Activated CD4-positive, alpha-beta T cell treated with anti-CD3 and anti-CD28 coated beads, Interleukin-2, amount 10 ng/mL, durations not matched to agents 7 days and 5 days (primary cell): ENCODE results near the gene TGFBI. TPM values are rescaled to one million over a fixed set of nuclear protein-coding genes. Genes with fewer than 3 reads are reported as not detected.

Experiments used
- CTCF ChIA-PET: fragments of 350-600 bp; sonication (Branson Sonifier 250); formaldehyde crosslinking; loops from one replicate; lab custom pipeline; 2021; ENCODE audit warnings: antibody characterized with exemption; lab: Charles Lee
- POLR2A ChIA-PET: fragments of 350-600 bp; sonication (Branson Sonifier 250); formaldehyde crosslinking; loops from one replicate; lab custom pipeline; 2021; ENCODE audit warnings: antibody characterized with exemption; lab: Charles Lee
- DNase-seq: peaks from one replicate; pipeline ENCODE4 v3.0.0-alpha.2; 2020
- H3K27ac Mint-ChIP-seq: one replicate; pipeline ENCODE4 v1.8.0; 2021; ENCODE audit warnings: mild to moderate bottlenecking, moderate library complexity, mixed read lengths
- H3K27me3 Mint-ChIP-seq: one replicate; pipeline ENCODE4 v1.8.0; 2021; ENCODE audit warnings: mixed read lengths
- H3K36me3 Mint-ChIP-seq: one replicate; pipeline ENCODE4 v1.8.0; 2021; ENCODE audit warnings: low read depth, mixed read lengths
- H3K4me1 Mint-ChIP-seq: one replicate; pipeline ENCODE4 v1.8.0; 2021; ENCODE audit warnings: mixed read lengths
- H3K4me3 Mint-ChIP-seq: one replicate; pipeline ENCODE4 v1.8.0; 2021; ENCODE audit warnings: mild to moderate bottlenecking, moderate library complexity, mixed read lengths
- H3K9me3 Mint-ChIP-seq: one replicate; pipeline ENCODE4 v1.8.0; 2021; ENCODE audit warnings: mixed read lengths
- total RNA-seq, 2 experiments: library from RNA; stranded (reverse); gene quantifications; one replicate each; pipeline ENCODE4 v1.2.3, GENCODE V29; 2021

Gene TGFBI
- total RNA-seq, 2 experiments from 2014 or later, result 0.10 to 0.27 TPM

DNA sequence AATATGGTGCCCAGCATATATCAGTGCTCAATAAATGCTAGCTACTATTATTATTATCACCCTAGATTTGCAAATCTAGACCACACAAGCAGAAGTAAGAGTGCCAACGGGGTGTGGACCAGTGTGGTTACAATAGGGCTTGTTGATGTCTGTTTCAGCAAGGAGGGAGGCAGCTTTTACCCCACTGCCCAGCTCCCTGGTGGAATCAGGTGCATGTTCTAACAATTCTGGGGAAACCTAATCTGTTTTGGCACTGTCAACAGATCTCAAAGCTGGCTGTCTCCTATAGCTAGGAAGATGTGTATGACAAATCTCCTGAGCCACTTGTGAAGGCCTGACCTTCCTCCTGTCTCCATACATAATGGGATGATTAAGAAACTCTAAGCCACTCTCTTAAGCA, 5.7 kb downstream of the TGFBI start:
- ChIA-PET CTCF (no interaction called here), POLR2A (no interaction called here)
- Mint-ChIP-seq H3K4me1 (peaks cover 19% of the 10 kb centered on the region), H3K27me3 (peaks cover 7% of the 10 kb centered on the region), H3K36me3 (no peaks in the 10 kb centered on the region), H3K9me3 (no peaks in the 10 kb centered on the region), H3K4me3 (no peak overlapping the region), H3K27ac (no peak overlapping the region)
- no peak for DNase-seq

DNA sequence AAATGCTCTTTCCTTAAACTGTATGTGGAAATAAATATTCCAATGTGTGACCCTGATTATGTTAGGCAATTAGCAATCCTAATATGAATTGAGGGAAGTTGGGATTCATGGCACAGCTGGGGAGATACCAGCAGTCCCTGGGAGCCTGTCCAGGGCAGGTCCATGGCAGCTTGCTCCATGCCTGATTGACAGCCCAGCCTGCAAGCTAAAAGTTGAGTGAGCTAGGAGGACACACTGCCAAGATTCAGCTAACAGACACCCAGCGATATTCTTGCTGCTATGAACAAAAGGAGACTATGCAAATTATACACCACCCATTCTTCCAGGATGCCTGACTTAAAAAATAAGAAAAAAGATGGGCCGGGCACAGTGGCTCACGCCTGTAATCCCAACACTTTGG, 6.2 kb downstream of the TGFBI start:
- no peak for DNase-seq
- POLR2A ChIA-PET, result no interaction called here
- H3K27me3 Mint-ChIP-seq, result peaks cover 6% of the 10 kb centered on the region
- no peaks in the 10 kb centered on the region for H3K9me3 Mint-ChIP-seq
- no peak overlapping the region for H3K27ac Mint-ChIP-seq
- H3K4me3 Mint-ChIP-seq, result no peak overlapping the region
- CTCF ChIA-PET, result no interaction called here
- no peaks in the 10 kb centered on the region for H3K36me3 Mint-ChIP-seq
- peaks cover 19% of the 10 kb centered on the region for H3K4me1 Mint-ChIP-seq

DNA sequence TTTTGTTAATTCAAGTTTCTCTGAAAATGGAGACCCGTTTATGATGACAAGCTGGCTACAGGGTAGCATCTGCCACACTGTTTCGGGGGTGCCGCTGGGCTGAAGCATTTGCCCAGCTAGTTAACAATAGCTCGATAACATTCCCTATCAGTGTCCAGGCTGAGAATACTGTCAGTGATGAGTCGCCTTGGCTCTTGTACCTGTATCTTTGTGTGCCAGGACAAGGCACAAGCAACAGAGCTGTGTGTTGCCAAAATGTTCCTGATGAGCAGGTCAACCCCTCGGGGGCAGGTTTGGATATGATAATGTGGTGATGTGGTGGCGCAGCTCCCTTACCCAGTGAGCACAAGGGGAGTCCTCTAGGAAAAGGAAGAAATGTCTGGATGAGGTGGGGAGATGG, 7.0 kb downstream of the TGFBI start:
- H3K9me3 Mint-ChIP-seq, result no peaks in the 10 kb centered on the region
- DNase-seq, result no peak
- no peaks in the 10 kb centered on the region for H3K36me3 Mint-ChIP-seq
- ChIA-PET POLR2A (no interaction called here), CTCF (interaction anchor here (1.5 kb wide), 1 partner anchor 8 kb away, joined by 3 read pairs; no protein-coding TSS in a partner anchor)
- peaks cover 19% of the 10 kb centered on the region for H3K4me1 Mint-ChIP-seq
- H3K4me3 Mint-ChIP-seq, result no peak overlapping the region
- H3K27me3 Mint-ChIP-seq, result peaks cover 4% of the 10 kb centered on the region
- peak overlapping the region; percentile 61 for H3K27ac Mint-ChIP-seq

DNA sequence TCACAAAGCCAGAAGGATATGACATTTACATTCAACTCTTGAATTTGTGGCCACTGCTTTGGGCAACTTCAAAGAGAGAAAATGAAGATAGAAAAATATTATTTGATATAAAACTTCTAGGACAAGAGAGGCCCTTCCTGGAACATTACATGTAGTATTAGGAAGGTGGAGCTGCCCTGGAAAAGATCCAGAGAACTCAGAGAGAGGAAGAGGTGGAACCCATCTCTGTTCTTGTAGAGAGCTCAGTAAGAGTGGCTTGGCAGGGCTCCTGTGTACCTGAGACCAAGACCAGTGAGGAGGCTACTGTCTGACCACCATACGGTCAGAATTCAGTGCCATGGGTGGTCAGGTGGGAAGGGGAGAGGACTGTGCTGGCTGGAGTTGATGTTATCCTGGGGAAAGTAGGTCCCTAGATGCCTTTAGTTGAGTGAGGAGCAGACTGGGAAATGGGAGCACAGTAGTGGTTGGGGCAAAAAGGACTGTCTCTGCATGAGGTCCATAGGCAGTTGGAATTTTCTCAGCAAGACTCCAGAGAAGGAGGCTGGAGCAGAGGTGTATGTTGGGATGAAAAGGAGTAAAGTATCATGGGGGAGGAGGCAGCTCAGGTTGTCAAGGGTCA, 7.6 kb downstream of the TGFBI start:
- POLR2A ChIA-PET, result no interaction called here
- H3K4me3 Mint-ChIP-seq, result no peak overlapping the region
- CTCF ChIA-PET, result interaction anchor here (1.5 to 1.9 kb wide), 2 partner anchors 8 to 13 kb away, joined by 3 to 6 read pairs; no protein-coding TSS in a partner anchor
- H3K36me3 Mint-ChIP-seq, result no peaks in the 10 kb centered on the region
- DNase-seq, result no peak
- H3K4me1 Mint-ChIP-seq, result peaks cover 19% of the 10 kb centered on the region
- H3K9me3 Mint-ChIP-seq, result no peaks in the 10 kb centered on the region
- peaks cover 6% of the 10 kb centered on the region for H3K27me3 Mint-ChIP-seq
- peak overlapping the region; percentile 31 for H3K27ac Mint-ChIP-seq

DNA sequence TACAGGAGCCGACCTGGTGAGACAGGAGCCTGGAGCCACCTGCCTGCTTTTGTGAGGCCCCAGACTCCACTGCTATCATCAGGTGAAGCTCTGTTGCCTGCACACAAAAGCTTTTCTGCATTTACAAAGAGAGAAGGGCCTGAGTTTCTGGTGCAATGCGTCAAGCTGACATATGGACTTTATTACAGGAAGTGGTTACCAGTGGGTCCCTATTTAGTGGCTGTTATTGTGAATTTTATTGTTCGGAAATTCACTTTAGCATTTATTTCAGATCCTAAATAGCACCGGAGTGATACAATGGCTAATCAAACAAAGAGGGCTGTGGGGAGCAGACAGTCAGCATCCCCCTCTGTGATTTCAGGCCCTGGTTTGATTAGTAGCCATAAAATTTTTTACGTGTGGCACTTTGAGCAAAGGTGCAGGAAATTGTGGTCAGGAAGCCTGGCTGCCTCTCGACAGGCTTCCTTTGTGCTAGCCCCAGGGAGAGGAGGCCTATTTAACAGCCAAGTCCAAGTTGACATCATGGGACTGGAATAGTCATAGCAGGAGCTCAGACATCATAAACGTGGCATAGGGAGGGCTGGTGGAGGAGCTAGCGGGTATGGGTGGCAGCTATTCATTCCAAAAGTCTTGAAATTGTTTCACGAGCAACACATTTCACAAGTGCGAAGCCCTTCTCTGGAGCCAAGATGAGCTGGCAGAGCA, 8.4 kb downstream of the TGFBI start:
- Mint-ChIP-seq H3K4me3 (no peak overlapping the region), H3K27me3 (peaks cover 8% of the 10 kb centered on the region), H3K36me3 (no peaks in the 10 kb centered on the region), H3K9me3 (no peaks in the 10 kb centered on the region), H3K27ac (peak overlapping the region; percentile 31), H3K4me1 (peaks cover 19% of the 10 kb centered on the region)
- ChIA-PET POLR2A (interaction anchor here (0.6 kb wide), 1 partner anchor 1709 kb away, joined by 6 read pairs; no protein-coding TSS in a partner anchor), CTCF (interaction anchor here (1.5 to 1.9 kb wide), 2 partner anchors 9 to 13 kb away, joined by 3 to 6 read pairs; no protein-coding TSS in a partner anchor)
- peak; percentile 20 for DNase-seq

DNA sequence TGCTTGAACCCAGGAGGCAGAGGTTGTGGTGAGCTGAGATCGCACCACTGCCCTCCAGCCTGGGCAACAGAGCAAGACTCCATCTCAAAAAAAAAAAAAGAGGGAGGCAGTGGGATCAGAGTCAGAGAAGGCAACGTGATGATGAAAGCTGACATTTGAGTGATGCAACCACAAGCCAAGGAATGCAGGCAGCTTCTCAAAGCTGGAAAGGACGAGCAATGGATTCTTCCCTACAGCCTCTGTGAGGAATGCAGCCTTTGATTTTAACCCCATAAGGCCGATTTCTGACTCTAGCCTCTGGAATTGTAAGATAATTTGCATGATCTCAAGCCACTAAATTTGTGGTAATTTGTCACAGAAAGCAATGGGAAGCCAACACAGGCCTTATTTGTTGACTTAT, 9.8 kb downstream of the TGFBI start:
- Mint-ChIP-seq H3K27me3 (peaks cover 8% of the 10 kb centered on the region), H3K4me3 (no peak overlapping the region), H3K36me3 (no peaks in the 10 kb centered on the region), H3K27ac (no peak overlapping the region), H3K9me3 (no peaks in the 10 kb centered on the region), H3K4me1 (peaks cover 24% of the 10 kb centered on the region)
- no peak for DNase-seq
- POLR2A ChIA-PET, result no interaction called here
- CTCF ChIA-PET, result interaction anchor here (0.6 to 1.4 kb wide), 2 partner anchors 11 to 287 kb away, joined by 4 read pairs; no protein-coding TSS in a partner anchor

DNA sequence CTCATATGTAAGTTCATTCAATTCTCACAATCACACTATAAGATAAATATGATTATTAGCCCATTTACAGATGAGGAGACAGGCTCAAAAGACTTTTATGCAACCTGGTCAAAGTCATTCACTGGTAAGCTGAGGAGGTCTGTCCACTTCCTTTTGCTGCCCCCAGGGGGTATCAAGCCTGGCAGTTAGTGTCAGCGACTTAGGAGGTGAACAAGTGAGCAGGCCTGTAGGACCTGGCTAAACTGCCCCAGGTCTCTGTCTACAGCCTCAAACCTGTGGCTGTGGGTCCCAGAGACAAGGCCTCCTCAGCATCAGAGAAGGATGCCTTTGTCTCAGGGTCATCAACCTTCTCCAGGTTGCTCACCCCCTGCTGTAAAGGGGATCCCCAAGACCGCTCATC, 10.4 kb downstream of the TGFBI start:
- CTCF ChIA-PET, result interaction anchor here (1.4 kb wide), 1 partner anchor 11 kb away, joined by 4 read pairs; no protein-coding TSS in a partner anchor
- no peaks in the 10 kb centered on the region for H3K9me3 Mint-ChIP-seq
- no peak overlapping the region for H3K4me3 Mint-ChIP-seq
- H3K4me1 Mint-ChIP-seq, result peaks cover 24% of the 10 kb centered on the region
- peaks cover 8% of the 10 kb centered on the region for H3K27me3 Mint-ChIP-seq
- H3K36me3 Mint-ChIP-seq, result no peaks in the 10 kb centered on the region
- no peak for DNase-seq
- POLR2A ChIA-PET, result no interaction called here
- H3K27ac Mint-ChIP-seq, result no peak overlapping the region

DNA sequence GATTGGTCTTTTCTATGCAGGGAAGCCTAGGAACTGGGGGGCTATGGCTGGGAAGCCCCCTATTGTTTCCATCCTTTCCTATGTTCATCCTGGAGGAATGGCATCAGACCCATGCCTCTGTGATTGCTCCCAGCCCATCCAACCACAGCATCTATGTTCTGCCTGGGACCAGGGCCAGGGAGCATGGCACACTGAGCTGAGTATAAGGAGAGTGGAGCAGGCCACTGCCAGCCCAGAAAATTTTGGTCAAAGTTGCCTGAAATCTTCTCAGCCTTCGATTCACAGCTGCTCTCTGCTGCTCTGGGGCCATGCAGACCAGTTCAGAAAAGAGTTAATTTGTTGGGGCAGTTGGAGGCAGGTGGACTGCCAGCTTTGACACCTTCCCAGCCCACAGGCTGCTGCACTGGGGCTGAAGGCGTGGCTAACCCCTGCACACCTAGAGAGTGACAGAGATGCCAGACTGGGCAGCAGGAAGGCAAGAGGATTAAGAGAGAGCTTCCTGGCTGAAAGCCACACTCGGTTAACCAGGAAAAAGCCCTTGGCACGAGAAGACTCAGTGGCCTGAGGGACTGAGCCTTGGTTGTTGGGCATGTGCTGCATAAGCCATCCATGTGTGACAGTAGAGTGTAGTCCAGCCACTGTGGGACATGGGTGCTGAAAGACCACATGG, 12.1 kb downstream of the TGFBI start:
- Mint-ChIP-seq H3K4me1 (peaks cover 23% of the 10 kb centered on the region), H3K27me3 (peaks cover 8% of the 10 kb centered on the region), H3K27ac (no peak overlapping the region), H3K36me3 (no peaks in the 10 kb centered on the region), H3K9me3 (no peaks in the 10 kb centered on the region), H3K4me3 (no peak overlapping the region)
- CTCF ChIA-PET, result interaction anchor here (1.0 to 1.2 kb wide), 2 partner anchors 12 to 14 kb away, joined by 3 to 4 read pairs; no protein-coding TSS in a partner anchor
- no peak for DNase-seq
- POLR2A ChIA-PET, result no interaction called here

DNA sequence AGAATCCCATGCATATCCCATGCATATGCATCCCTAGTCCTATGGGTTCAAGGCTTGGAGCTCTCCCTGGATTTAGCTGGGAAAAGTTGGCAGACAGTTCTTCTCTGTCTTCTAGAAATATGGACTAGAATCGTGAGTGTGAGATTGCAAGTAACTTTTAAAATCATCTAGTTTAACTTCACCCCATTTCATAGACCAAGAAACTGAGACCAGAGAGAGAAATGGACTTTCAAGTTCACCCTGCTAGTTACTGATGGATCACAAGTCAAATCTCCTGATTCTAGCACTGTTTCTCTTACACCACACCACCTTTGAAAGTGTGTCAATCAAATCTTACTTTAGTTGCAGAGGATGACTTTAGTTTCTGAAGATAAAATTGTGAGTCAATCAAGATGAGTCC, 13.4 kb downstream of the TGFBI start:
- Mint-ChIP-seq H3K27ac (no peak overlapping the region), H3K9me3 (no peaks in the 10 kb centered on the region), H3K4me1 (peaks cover 13% of the 10 kb centered on the region), H3K4me3 (no peak overlapping the region), H3K36me3 (no peaks in the 10 kb centered on the region), H3K27me3 (peaks cover 8% of the 10 kb centered on the region)
- POLR2A ChIA-PET, result no interaction called here
- DNase-seq, result no peak
- CTCF ChIA-PET, result interaction anchor here (1.0 kb wide), 1 partner anchor 11 kb away, joined by 3 read pairs; no protein-coding TSS in a partner anchor

DNA sequence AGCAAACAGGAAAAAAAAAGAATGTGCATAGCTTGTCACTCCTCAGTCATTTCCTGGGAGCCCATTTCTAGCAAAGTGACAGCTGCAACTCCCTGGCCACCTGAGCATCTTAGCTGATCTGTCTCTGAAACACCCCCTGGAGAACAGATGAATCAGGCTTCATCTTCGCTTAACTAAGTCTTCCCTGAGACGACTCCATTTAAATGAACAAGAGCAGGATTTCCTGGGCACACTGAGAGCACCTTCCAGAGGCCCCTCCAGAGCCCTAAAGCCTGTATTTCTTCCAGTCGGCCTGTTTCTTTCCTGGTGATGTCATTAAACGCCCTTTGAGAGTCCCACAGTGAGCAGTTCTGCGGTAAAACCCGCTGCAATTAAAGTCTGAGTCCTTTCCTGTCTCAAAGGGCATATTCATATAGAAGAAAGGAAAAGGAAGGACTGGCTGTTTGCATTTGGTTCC, 13.9 kb downstream of the TGFBI start:
- POLR2A ChIA-PET, result no interaction called here
- Mint-ChIP-seq H3K27me3 (peaks cover 8% of the 10 kb centered on the region), H3K27ac (no peak overlapping the region), H3K4me1 (peaks cover 7% of the 10 kb centered on the region), H3K9me3 (no peaks in the 10 kb centered on the region), H3K4me3 (no peak overlapping the region), H3K36me3 (no peaks in the 10 kb centered on the region)
- CTCF ChIA-PET, result no interaction called here
- no peak for DNase-seq

DNA sequence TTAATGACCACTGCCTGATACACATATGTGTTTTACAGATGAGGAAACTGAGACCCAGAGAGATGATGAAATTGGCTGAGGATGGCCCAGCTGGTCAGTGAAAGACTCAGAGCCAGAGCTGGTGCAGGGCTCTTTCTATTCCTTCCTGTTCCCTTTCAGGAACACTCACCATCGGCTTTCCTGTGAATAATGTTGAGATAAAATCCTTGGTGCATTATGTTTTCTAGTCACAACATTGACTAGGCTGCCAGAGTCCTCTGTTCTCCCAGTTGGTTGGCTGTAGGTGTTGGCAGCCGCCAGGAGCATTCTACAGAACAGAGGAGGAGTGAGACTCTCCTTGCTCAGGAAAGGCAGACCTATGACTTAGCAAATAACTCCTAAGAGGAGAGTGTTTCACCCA, 14.8 kb downstream of the TGFBI start:
- no peaks in the 10 kb centered on the region for H3K36me3 Mint-ChIP-seq
- H3K27me3 Mint-ChIP-seq, result peaks cover 8% of the 10 kb centered on the region
- H3K4me1 Mint-ChIP-seq, result peaks cover 4% of the 10 kb centered on the region
- no peak overlapping the region for H3K27ac Mint-ChIP-seq
- no peaks in the 10 kb centered on the region for H3K9me3 Mint-ChIP-seq
- no peak for DNase-seq
- ChIA-PET POLR2A (no interaction called here), CTCF (no interaction called here)
- no peak overlapping the region for H3K4me3 Mint-ChIP-seq

DNA sequence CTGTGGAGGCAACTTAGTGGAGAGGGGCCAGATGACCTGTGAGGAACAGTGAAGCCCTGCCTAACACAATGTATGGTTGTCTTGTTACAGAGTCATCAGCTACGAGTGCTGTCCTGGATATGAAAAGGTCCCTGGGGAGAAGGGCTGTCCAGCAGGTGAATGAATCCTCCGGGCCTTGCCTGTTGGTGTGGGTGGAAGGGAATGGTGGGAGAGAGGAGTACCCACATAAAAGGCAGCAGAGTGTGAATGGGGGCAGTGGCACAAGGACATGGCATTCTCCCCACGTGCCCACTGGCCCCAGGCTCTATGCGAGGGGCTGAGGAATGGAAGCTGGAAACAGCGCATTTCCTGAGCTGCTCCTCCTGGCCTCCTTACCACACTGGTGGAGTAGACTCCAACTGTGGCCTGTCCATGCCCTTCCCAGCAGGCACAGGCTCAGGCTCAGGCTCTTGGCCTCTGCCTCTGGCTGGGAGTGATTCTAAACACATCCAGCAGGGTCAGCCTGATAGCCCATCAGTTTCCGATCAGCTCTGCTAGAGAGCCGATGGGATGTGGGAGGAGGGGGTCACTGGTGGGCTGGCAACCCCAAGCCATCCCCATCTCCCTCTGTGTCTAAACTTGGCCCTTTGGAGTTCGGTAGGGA, 15.3 kb downstream of the TGFBI start:
- H3K27me3 Mint-ChIP-seq, result peaks cover 8% of the 10 kb centered on the region
- no peaks in the 10 kb centered on the region for H3K9me3 Mint-ChIP-seq
- POLR2A ChIA-PET, result no interaction called here
- H3K4me3 Mint-ChIP-seq, result no peak overlapping the region
- DNase-seq, result no peak
- H3K4me1 Mint-ChIP-seq, result peaks cover 4% of the 10 kb centered on the region
- no peak overlapping the region for H3K27ac Mint-ChIP-seq
- CTCF ChIA-PET, result no interaction called here
- no peaks in the 10 kb centered on the region for H3K36me3 Mint-ChIP-seq
